Measurements from ENCODE around the gene SDE2.
"Not testable (repeated sequence)": the region's sequence is repeated elsewhere in the genome, so short reads cannot be mapped to it uniquely, and the experiment has no call there.

The SDE2 gene

DNA sequence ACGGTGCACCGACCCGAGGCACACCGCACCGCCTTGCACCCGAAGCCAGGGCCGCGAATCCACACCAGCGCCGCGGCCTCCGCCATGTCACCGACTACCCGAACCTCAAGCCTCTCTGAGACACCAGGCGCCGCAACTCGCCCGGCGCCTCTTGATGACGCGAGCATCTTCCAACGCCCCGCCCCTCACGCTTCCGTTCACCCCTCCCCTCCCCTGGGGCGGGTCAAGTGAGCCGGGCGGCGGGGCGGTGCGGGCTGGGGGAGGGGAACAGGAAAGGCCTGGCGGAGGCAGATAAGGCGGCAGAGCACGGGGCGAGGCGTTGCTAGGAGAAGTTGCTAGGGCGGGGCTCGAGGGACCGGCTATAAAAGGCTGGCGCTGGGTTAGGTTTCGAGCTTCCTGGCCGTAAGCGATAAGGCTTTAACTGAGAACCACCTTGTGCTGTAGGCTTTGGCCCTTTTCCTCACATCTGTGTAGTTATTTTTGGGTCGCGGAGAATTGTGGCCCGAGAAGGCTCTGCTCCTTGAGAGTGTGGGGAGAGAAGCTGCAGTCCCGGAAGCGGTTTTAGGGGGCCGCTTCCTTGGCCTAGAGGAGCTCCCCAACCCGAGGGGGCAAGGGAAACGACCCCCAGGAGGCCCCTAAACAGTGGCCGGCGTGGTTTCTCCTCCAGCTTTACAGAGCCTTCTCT is at the start of gene SDE2:
Gene SDE2, minus strand, starts transcription at position 117 of the 685 bp plus-strand sequence. Its CDS starts 31 bp downstream, at position 86.
- peak; percentile 99 for DNase-seq

DNA sequence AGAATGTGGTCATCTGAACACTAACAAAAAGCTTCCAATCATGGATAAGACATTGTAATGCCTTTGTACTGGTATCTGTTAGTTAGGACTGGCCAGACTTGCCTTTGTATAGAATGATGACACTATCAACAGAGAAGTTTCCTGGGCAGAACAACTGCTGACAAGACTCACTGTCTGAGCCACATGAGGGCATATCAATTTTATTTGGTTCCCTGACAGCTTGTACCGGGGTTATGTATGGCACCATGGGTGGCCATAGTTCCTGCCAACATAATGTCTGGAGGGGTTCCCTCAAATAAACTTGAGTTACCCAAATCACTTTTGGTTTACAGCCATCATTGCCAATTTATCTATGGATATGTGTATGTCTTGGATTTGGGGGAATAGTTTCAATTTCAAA is 49.7 kb upstream of the SDE2 start:
- DNase-seq, result no peak

DNA sequence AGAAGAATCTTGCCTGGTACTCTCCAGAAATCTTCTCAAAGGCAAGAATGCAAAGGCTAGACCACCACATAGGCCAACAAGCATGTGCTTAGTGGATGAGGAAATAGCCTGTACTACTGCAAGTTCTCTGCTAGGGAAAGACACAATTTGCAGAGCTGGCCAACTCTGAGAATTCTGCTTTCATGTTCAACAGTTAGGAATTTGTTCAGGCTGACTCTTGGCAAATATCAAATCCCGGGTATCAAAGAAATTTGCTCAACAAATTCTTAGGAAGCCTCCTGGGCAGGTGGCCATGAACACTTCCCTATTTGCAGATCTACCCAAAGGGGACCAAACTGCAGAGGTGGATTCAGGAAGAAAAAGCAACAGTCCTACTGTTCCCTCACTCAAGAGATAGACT is 48.4 kb upstream of the SDE2 start:
- no peak for DNase-seq

DNA sequence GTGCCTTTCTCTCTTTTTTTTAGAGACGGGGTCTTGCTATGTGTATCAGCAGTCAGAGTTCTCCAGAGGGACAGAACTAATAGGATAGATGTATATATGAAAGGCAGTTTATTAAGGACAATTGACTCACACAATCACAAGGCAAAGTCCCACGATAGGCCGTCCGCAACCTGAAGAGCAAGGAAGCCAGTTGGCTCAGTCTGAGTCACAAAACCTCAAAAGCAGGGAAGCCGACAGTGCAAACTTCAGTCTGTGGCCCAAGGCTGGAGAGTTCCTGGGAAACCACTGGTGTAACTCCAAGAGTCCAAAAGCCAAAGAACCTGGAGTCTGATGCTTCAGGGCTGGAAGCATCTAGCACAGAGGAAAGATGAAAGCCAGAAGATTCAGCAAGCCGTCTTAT is 47.1 kb upstream of the SDE2 start:
- no peak for DNase-seq

DNA sequence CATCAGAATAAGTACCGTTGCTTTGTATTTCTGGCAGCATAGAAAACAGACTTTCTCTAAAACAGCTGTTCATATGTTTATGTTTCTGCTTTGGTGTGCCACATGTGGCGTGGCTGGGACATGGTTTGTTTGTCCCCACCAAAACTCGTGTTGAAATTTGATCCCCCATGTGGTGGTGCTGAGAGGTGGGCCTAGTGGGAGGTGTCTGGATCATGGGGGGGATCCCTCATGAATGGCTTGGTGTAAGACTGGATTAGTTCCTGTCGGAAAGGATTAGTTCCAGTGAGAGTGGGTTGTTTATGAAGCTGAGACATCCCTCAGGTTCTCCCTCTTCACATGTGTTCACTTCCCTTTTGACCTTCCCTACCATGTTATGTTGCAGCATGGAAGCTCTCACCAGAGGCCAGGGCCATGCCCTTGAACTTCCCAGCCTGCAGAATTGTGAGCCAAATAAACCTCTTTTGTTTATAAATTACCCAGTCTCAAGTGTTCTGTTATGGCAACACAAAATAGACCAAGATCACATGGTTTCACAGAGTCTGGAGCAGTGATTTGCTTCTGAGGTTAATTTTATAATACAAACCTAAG is 45.5 kb upstream of the SDE2 start:
- DNase-seq, result no peak

DNA sequence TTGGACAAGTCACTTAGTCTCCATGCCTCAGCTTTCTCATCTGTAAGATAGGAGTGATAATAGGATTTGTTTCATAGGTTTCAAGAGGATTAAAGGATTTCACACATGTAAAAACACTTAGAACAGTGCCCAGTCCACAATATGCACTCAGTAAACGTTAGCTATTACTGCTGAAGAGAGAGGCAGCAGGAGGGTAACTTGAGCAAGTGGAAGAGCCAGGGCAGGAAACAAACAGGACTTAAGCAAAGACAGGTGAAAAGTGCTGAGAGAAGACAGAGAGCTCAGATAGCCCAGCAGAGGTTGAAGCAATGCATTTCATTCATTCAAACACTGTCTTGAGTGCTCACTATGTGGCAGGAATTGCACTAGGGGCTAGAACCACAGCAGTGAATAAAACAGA is 42.3 kb upstream of the SDE2 start:
- DNase-seq, result no peak

DNA sequence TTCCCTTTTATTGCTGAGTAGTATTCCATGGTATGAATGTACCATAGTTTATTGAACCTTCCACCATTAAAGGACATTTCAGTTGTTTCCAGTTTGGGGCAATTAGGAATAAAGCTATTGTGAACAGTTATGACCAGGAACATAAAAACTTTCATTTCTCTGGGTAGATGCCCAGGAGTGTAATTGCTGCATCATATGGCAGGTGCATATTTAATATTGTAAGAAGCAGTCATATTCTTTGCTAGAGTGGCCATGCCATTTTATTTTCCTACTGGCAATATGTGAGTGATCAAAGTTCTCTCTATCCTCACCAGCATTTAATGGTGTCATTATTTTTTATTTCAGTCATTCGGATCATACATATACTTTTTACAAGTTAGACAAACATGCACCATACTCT is 39.5 kb upstream of the SDE2 start:
- no peak for DNase-seq

DNA sequence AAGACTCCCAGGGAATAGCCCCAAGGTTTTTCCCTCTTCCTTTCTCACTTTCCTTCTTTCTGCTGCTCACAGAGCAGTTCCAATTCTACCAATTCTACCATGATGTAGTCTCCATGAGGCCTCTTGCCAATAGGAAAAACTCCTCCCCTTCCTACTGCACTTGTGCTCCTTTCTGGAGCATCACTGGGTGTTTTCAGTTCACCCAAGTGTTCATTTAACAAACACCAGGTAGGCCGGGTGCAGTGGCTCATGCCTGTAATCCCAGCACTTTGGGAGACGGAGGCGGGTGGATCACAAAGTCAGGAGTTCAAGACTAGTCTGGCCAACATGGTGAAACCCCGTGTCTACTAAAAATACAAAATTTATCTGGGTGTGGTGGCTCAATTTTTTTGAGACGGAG is 36.8 kb upstream of the SDE2 start:
- no peak for DNase-seq

DNA sequence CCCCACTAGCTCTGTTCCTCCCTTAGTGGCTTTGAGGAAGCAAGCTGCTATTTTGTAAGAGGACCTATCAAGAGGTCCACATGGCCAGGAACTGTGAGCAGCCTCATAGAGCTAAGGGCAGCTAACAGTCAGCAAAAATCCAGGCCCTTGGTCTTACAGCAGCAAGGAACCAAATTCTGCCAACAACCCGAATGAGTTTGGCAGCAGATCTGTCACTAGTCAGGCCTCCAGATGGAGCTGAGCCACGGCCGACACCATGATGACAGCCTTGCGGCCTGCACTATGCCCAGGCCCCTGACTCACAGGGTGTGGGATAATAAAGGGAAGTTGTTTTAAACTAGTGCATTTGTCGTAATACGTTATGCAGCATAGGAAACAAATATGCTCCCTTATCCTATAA is 35.3 kb upstream of the SDE2 start:
- DNase-seq, result no peak

DNA sequence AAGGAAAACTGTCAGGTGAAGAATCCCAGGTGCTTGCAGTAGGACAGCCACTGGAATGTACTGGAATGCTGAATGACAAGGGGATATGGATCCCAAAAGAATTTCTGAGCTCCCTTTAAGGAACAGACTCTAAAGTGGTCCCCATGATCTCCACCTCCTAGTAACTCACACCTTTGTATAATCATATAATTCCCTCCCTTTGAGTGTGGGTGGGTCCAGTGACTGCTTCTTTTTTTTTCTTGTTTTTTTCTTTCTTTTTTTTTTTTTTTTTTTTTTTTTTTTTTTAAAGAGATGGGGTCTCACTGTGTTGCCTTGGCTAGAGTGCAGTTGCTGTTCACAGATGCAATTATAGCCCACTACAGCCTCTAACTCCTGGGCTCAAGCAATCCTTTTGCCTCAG is 34.8 kb upstream of the SDE2 start:
- DNase-seq, result no peak

DNA sequence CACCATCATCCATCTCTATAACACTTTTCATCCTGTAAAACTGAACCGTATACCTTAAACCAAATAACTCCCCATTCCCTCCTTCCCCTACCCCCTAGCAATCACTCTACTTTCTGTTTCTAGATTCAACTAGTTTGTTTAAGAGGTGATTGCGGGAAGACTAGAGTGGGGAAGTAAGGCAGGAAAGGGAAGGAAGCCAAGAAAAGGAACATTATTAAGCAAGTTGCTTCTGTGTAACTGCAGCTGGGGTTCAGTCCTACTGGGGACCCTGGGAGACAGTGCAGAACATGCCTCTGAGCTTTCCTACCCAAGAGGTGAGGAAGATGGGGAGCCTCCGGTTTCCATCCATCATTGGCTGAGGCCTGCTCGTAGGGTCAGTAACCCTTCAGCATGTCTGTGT is 34.4 kb upstream of the SDE2 start:
- DNase-seq, result no peak

DNA sequence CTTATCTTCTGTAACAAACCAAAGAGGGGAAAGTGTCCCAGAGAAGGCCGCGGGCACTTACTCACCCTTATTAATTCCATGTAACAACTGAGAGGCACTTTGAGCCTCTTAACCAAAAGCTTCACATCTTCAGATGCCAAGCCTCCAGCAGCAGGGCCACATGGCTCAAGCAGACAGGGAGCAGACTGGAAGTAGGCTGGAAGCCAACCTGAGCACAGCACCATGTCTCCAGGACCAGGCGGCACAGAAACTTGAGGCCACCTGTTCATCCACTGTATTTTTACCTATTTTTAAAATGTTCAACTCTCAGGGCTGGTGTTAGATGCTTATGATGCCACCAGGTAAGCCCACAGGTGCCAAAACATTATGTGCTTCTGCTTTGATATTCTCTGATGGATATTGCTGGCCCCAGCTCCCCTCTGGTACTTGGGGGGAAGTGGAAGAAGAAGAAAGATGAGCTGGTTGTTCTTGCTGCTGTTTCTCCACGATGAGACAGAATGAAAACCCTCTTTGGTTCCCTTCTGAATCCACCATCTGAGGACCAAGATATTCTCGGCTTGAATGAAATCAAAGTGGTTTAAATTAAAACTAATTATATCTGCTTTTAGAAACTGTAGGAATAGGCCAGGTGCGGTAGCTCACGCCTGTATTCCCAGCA is 30.6 kb upstream of the SDE2 start:
- DNase-seq, result no peak

DNA sequence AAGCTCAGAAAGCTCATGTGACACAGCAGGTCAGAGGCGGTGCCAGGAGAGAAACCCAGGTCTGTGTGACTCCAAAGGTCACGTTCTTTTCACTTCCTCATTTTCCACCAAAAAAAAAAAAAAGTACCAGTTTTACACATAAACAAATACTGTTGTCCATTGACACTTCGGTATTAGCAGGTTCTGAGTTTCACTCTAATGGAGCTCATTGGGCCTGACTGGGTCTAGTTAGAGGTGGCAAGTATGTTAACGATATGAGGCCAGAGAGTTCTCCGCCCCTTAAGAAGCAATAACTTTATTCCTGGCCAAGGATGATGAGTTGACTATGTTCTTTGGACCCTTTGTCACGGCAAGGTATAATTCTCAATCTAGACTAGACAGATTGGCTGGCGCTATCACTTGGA is 30.0 kb upstream of the SDE2 start:
- no peak for DNase-seq

DNA sequence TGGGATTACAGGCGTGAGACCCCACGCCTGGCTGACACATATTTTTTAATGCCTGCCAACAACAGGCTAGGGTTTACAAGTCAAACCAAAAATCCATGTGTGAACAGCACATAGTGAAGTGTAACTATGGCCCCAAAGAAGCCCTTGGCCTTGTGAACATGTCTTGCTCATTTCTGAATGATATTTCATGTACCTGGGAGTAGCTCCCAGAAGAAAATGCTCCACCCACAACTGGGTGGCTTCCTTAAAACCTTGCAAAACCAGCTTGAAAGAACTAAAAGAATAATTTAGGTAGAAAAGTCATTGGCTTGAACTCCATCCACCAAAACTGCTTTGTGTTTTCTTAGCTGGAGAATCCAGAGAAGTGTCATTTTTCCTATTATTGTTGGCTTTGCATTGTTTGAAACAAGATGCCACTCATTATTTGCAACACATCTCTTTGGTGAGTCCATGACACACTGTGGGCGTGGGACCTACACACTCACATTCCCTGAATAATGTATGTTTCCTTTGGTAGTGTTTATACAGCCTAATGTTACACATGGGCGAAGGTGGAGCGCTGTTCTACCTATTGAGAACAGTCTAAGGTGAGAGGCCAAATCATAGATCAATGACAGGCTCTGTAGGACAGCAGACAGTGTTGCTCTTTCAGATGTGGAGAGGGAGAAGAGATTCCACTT is 28.5 kb upstream of the SDE2 start:
- no peak for DNase-seq

DNA sequence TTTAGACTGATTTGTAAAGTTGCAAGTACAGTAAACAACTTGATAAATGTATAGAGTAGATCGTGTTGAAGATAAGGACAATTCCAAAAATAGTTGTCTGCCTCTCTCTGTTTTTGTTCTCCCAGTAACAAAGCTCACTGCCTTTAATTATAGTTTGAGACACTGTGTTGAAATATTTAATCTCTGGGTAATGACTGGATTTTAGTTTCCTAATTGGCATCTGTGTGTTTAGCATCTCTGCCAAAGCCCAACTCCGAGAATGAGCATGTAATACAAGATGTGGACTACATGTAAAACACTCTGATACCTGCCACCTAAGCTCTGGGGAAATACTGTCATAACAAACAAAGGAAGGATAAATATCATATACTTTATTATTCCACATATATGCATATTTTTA is 27.7 kb upstream of the SDE2 start:
- DNase-seq, result no peak

DNA sequence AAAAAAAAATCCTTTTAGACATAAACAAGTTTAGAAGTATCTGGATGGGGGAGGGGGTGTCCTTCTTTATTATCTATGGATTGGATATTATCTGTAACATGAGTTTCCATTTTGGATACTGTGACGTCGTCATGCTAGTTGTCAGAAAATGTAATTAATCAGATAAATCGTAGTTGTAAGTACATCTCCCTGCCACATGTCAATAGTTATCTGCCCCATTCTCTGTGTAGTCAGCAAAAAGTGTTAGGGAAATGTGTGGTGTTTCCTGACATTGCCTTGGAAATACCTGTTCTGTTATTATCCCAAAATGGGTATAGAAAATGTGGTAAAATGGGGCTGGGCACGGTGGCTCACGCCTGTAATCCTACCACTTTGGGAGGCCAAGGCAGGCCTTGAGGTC is 24.6 kb upstream of the SDE2 start:
- DNase-seq, result no peak

DNA sequence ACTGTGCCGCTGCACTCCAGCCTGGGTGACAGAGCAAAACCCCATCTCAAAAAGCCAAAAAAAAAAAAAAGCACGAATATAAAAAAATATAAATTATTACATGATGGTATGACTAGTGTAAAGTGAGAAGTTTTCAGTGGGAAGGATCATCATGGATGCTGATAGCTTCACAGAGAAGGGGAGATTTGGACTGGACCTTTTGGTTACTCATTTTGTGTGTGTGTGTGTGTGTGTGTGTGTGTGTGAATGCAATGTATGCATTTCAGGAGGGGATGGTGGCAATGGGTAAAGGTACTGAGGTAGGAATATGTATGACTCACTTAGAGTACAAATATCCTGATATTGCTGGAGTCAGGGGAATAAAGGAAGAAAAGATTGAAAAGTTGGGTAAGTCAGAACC is 22.7 kb upstream of the SDE2 start:
- no peak for DNase-seq

DNA sequence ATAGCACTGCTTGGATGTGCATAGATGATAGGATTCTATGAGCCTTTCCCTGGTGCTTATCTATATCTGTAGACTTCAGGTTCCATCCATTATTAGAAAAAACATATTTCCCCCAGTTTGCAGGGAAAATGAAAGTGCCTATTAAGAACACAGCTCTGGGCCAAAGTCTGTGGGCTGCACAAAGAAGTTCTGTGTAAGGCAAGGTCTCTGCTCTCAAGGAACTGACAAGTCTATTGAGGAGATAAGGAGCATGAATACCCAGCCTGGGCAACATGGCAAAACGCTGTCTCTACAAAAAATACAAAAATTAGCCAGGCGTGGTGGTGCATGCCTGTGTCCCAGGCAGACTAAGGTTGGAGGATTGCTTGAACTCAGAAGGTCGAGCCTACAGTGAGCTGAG is 22.3 kb upstream of the SDE2 start:
- no peak for DNase-seq

DNA sequence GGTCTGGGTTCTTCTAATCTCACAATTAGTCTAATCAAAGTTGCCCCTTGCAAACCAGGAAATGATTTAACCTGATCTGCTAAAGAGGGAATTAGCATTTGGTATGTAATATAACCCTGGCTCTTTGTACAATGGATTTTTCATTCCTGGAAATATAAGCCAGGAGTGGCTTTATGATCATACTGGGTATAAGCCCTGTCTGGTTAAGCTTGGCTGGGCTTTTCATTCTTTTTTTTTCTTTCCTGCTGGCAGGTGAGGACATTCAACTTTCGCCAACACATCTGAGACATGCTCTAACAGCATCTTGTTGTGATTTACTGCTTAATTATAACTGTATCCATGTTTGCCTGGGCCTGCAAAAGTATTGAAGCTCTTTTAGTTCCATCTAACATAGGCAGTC is 20.4 kb upstream of the SDE2 start:
- no peak for DNase-seq

DNA sequence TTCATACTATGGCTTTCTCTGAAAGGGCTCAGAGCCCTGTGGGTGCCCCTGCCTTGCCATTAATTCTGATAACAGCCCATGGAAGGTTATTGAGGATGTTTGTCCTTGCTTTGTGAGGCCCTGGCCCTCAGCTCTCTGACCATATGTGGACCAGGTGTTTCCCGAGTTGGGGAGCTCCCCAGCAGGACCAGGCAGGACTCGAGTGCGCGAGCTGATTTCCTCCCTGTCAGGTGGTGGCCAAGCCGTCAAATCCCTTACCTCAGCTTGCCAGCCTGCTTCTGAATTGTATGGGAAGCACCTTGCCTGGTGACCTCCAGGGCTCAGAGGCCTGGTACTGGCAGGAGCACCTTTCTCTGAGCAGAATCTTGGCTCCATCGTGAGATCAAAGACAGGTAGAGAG is 17.9 kb upstream of the SDE2 start:
- DNase-seq, result no peak

DNA sequence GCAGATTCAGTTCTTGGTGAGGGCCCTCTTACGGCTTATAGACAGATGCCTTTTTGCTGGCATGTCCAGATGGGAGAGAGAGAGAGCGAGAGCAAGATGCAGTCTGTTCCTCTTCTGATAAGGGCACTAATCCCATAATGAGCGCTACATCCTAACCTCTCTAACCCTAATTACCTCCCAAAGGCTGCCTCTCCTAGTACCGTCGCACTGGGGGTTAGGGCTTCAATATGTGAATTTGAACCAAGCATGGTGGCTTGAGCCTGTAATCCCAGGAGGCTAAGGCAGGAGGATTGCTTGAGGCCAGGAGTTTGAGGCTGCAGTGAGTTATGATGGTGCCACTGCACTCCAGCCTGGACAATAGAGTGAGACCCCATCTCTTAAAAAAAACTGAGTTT is 10.5 kb upstream of the SDE2 start:
- DNase-seq, result no peak

DNA sequence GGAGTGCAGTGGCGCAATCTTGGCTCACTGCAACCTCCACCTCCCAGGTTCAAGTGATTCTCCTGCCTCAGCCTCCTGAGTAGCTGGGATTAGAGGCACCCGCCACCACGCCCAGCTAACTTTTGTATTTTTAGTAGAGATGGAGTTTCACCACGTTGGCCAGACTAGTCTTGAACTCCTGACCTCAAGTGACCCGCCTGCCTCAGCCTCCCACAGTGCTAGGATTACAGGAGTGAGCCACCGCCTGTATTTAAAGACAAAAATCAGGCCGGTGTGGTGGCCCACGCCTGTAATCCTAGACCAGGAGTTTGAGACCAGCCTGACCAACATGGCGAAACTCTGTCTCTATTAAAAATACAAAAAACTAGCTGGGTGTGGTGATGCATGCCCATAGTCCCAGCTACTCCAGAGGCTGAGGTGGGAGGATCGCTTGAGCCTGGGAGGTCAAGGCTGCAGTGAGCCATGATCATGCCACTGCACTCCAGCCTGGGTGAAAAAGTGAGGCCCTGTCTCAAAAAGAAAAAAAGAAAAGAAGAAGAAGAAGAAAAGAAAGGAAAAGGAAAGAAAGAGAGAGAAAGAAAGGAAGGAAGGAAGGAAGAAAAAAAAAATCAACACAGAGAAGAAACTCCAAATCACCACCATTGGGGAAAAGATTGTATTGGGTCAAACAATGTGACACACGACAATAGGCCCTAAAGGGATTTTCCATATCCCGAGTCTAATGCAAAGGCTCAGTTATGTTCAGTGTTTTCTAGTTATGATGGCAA is 8.2 kb upstream of the SDE2 start:
- DNase-seq, result not testable (repeated sequence)

DNA sequence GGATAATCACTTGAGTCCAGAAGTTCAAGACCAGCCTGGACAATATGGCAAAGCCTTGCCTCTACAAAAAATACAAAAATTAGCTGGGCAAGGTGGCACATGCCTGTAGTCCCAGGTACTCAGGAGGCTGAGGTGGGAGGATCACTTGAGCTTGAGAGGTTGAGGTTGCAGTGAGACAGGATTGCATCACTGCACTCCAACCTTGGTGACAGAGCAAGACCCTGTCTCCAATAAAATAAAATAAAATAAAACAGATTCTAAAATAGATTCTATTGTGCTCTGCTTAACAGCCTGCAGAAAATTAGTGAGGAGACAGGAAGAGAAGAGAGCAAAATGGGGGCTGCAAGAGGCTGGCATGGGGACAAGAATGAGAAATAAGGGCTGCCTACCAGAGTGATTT is 7.5 kb upstream of the SDE2 start:
- DNase-seq, result no peak

Data from NCI-H345 (cell line).